NT2/D1 (cell line): ENCODE measurements around the gene ALDH2.
A peak's percentile ranks its signal among the peaks of the same experiment; 100 is the strongest.

ENCODE experiments used
- DNase-seq: peaks from one replicate; pipeline ENCODE4 v3.0.0-alpha.2; 2011; ENCODE audit warnings: low read depth, low spot score
- H3K27me3 ChIP-seq: 2 replicates; pipeline ENCODE4 v1.6.0; 2011; ENCODE audit warnings: mild to moderate bottlenecking; ENCODE audit not compliant: insufficient read length, insufficient read depth
- H3K36me3 ChIP-seq: 2 replicates; pipeline ENCODE4 v1.6.1; 2011; ENCODE audit warnings: mild to moderate bottlenecking, low read length, mixed read lengths; ENCODE audit not compliant: insufficient read depth, insufficient read length
- H3K4me1 ChIP-seq: 2 replicates; pipeline ENCODE4 v1.5.1; 2011; ENCODE audit not compliant: insufficient read depth, insufficient read length
- H3K4me3 ChIP-seq: 2 replicates; pipeline ENCODE4 v1.5.1; 2011; ENCODE audit warnings: low read depth; ENCODE audit not compliant: insufficient read length
- H3K9ac ChIP-seq: 2 replicates; pipeline ENCODE4 v1.6.0; 2011; ENCODE audit warnings: low read depth; ENCODE audit not compliant: insufficient read length
- H3K9me3 ChIP-seq: 2 replicates; pipeline ENCODE4 v1.5.1; 2011; ENCODE audit warnings: mild to moderate bottlenecking, low read length; ENCODE audit not compliant: insufficient read depth
- SUZ12 ChIP-seq: IDR thresholded peaks from 2 replicates; pipeline ENCODE4 v1.6.1; 2011; ENCODE audit not compliant: insufficient read length, insufficient read depth; ENCODE audit errors: extremely low read depth
- YY1 ChIP-seq: IDR thresholded peaks from 2 replicates; pipeline ENCODE4 v1.6.1; 2011; ENCODE audit not compliant: insufficient read length, insufficient read depth
- ZNF274 ChIP-seq: IDR thresholded peaks from 2 replicates; pipeline ENCODE4 v1.6.1; 2011; ENCODE audit warnings: mild to moderate bottlenecking, low read depth, low read length

The ALDH2 gene

DNA sequence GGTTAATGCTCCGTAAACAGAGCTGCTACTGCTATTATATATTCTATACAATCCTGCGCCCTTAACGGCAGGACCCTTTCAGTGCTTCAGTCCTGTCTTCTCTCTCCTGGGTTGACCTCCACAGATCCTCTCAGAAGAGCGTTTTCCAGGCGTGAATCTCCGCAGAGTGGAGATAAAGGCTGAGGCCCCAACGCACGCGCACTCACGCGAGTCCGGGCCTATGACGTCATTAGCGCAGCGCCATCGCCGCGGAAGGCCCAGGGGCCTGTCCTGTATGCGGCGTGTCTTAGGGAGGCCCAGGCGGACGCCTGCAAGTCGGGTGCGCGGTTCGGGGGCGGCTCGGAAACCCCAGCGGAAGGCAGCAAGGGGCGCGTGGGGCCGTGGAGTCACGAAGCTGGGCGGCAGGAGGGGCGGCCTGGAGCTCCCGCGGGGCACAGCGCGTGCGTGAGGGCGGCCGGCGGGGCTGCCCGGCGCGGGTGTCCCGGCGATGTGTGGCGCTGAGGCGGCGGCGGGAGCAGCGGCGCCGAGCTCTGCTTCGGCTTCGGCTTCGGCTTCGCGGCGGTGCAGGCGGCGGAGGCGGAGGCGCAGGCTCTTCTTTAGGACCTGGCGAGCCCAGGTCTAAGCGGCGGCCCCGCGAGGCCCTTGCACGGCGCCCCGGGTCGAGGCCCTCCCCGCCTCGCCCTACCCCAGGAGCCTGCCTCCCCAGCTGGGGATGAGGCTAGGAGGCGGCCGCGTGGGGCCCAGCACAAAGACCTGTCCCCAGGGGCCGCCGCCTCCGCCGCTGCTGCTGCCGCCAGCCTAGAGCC, 75.2 kb downstream of the ALDH2 start, which contains the start of gene MAPKAPK5:
MAPKAPK5 (plus strand) TSS at position 479 of the 806 bp plus-strand sequence. CDS start 506 bp downstream, outside the sequence.
- Histone ChIP-seq H3K9me3 (no peaks in the 10 kb centered on the region), H3K4me3 (peak within 1 kb of the TSS; percentile 87), H3K9ac (peak within 1 kb of the TSS; percentile 89), H3K27me3 (no peaks in the 10 kb centered on the region), H3K36me3 (peaks cover 45% of the 10 kb centered on the region), H3K4me1 (no peaks in the 10 kb centered on the region)
- peak; percentile 92 for DNase-seq
- TF ChIP-seq SUZ12 (no peak), ZNF274 (no peak), YY1 (no peak)

DNA sequence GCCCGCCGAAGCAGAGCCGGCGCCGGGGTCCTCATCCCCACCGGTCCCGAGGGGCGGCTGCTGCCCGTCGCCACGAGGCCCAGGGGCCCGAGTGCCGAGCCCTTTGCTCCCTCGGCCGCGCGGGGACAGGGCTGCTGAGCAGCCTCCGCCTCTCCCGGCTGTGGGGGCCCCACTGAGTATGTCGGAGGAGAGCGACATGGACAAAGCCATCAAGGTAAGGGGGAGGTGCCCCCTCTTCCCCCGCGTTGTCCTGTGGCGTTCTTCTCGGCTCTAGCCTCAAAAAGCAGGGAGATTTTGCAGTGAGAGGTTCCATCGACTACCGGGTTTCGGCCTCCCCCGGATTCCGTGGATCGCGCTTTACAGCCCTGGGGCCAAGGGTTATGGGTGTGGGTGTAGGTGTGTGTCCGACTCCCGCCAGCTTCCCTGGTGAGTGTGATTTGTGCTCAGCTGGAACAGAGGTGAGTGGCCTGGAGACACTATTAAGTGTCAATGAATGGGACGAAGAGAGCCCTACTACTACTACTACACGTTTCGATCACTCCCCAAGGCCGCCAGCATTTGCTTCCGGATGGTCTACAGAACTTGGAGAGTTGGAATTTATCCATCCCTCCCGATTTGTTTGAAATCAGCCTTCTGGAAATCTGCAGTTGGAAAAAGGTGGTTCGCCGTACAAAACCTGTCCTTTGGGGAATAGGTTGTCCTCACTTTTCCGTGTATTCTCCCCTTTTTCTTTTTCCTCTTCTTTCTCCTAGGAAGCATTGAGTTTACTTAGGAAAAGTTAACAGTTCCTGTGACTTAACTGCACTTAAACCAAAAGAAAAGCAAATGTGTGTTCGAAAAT, 76.0 kb downstream of the ALDH2 start:
- H3K4me3 ChIP-seq: peak overlapping the region; percentile 87
- DNase-seq: no peak
- 0 out of 2 replicates have a peak, but pooled peaks cover 2% of the 10 kb centered on the region for H3K9me3 ChIP-seq
- H3K4me1 ChIP-seq: no peaks in the 10 kb centered on the region
- TF ChIP-seq YY1 (no peak), ZNF274 (no peak), SUZ12 (no peak)
- no peaks in the 10 kb centered on the region for H3K27me3 ChIP-seq
- H3K36me3 ChIP-seq: peaks cover 50% of the 10 kb centered on the region
- peak overlapping the region; percentile 89 for H3K9ac ChIP-seq

DNA sequence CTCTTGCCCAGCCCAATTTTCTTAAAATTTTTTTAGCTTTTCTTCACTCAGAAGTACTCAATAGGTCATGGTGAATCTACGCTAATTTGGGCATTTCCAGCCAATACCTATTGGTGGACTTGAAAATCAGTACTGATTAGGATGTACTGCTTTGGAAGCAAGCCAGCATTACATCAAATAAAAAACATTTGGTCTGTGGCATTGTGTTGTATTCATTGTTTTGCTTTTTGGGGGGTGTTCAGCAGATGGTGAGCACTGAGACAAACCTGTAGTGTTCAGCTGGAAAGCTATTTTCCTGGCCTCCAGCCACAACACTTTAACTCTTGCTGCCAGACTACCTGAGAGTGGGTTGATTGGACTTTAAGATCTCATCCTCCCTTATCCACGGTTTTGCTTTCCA, 79.3 kb downstream of the ALDH2 start:
- 0 out of 2 replicates have a peak, but pooled peaks cover 3% of the 10 kb centered on the region for H3K9me3 ChIP-seq
- no peaks in the 10 kb centered on the region for H3K4me1 ChIP-seq
- no peaks in the 10 kb centered on the region for H3K27me3 ChIP-seq
- TF ChIP-seq YY1 (no peak), ZNF274 (no peak), SUZ12 (no peak)
- peaks cover 45% of the 10 kb centered on the region for H3K36me3 ChIP-seq
- H3K9ac ChIP-seq: no peak overlapping the region
- no peak overlapping the region for H3K4me3 ChIP-seq
- DNase-seq: no peak

DNA sequence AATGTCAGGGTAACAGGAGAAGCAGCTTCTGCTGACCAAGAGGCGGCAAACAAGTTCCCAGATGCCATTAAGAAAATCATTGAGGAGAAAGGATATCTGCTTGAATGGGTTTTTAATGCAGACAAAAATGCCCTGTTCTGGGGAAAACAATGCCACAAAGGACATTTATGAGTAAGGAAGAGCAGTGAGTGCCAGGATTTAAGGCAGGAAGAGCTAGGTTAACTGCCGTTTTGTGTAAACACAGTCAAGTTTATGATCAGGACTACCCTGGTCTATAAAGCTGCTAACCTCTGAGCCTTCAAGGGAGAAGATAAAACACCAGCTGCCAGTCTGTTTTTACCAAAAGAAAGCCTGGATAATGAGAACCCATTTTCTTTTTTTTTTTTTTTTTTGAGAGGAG, 83.8 kb downstream of the ALDH2 start:
- Histone ChIP-seq H3K4me3 (no peak overlapping the region), H3K27me3 (no peaks in the 10 kb centered on the region), H3K9me3 (0 out of 2 replicates have a peak, but pooled peaks cover 3% of the 10 kb centered on the region), H3K9ac (no peak overlapping the region), H3K36me3 (peaks cover 50% of the 10 kb centered on the region), H3K4me1 (no peaks in the 10 kb centered on the region)
- TF ChIP-seq ZNF274 (no peak), YY1 (no peak), SUZ12 (no peak)
- DNase-seq: no peak

DNA sequence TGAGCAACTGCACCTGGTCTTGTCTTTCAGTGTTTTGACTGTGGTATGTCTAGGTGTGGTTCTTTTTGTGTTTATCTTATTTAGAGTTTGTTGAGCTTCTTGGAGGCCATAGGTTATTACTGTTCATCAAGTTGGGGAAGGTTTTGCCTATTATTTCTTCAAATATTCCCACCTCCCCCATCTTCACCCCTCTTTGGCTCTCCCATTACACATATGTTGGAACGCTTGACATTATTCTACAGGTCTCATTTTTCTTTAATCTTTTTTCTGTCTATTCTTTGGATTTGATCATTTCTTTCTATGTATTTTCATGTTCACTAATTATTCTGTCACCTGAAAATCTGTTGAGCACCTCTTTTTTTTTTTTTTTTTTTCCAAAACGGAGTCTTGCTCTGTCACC, 91.5 kb downstream of the ALDH2 start:
- no peak overlapping the region for H3K4me3 ChIP-seq
- no peak for TF ChIP-seq SUZ12
- no peaks in the 10 kb centered on the region for H3K9me3 ChIP-seq
- H3K36me3 ChIP-seq: peaks cover 31% of the 10 kb centered on the region
- no peaks in the 10 kb centered on the region for H3K4me1 ChIP-seq
- H3K9ac ChIP-seq: no peak overlapping the region
- H3K27me3 ChIP-seq: no peaks in the 10 kb centered on the region
- DNase-seq: no peak

DNA sequence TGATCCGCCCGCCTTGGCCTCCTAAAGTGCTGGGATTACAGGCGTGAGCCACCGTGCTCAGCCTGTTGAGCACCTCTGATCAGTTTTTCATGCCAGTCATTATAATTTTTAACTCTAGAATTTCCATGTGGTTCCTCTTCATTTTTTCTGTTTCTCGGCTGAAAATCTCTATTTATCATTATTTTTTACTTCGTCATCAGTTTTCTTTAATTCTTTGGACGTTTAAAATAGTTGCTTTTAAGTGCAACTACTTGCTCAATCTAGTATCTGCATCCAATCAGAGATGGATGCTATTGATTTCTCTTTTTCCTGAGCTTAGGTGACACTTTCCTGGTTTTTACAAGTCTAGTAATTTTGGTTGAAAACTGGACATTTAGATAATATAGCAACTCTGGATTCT, 92.0 kb downstream of the ALDH2 start:
- Histone ChIP-seq H3K9me3 (no peaks in the 10 kb centered on the region), H3K27me3 (no peaks in the 10 kb centered on the region), H3K9ac (no peak overlapping the region), H3K4me3 (no peak overlapping the region), H3K36me3 (peaks cover 30% of the 10 kb centered on the region), H3K4me1 (no peaks in the 10 kb centered on the region)
- TF ChIP-seq YY1 (no peak), ZNF274 (no peak), SUZ12 (no peak)
- DNase-seq: no peak

DNA sequence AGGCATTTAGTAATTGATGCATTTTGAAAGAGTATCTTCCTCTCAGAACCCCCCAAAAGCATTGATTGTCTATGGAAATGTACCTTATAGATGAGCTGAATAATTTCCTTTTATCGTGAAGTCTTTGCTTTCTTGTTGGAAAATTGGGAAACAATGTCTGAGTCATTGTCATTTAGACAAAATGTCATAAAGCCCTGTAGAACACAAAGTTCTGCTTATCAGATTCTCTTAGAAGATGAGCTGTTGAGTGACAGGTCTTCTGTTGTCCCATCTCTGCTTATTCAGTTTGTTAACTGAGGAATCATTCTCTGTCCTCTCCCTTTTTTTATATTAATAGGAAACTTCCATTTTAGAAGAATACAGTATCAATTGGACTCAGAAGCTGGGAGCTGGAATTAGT, 98.2 kb downstream of the ALDH2 start:
- Histone ChIP-seq H3K9me3 (no peaks in the 10 kb centered on the region), H3K27me3 (no peaks in the 10 kb centered on the region), H3K36me3 (peaks cover 56% of the 10 kb centered on the region), H3K4me3 (no peak overlapping the region), H3K9ac (no peak overlapping the region), H3K4me1 (peaks cover 3% of the 10 kb centered on the region)
- TF ChIP-seq SUZ12: no peak
- no peak for TF ChIP-seq YY1
- no peak for TF ChIP-seq ZNF274
- no peak for DNase-seq
